Thymus (tissue), 11 donors: Measurements from ENCODE around the gene IL37. TPM values are rescaled to one million over a fixed set of nuclear protein-coding genes. Genes with fewer than 3 reads are reported as not detected.
"Not testable (repeated sequence)": the region's sequence is repeated elsewhere in the genome, so short reads cannot be mapped to it uniquely, and the experiment has no call there.

Experiments used
- DNase-seq, 9 donors: peaks; one replicate each; pipeline ENCODE4 v3.0.0-alpha.2; 2013; ENCODE audit warnings: low spot score in 9 of 9, low read depth in 6 of 9, missing footprints in 1 of 9
- H3K27ac ChIP-seq, 2 donors: one replicate each; pipeline ENCODE4 v1.5.1; 2013; ENCODE audit warnings: control low read depth in 1 of 2, low read depth in 1 of 2, low read length in 1 of 2, mild to moderate bottlenecking in 1 of 2, moderate library complexity in 1 of 2
- H3K27me3 ChIP-seq, 2 donors: one replicate each; pipeline ENCODE4 v1.5.1; 2013; ENCODE audit warnings: low read length in 1 of 2; ENCODE audit not compliant: control insufficient read depth in 2 of 2, insufficient read depth in 1 of 2
- H3K36me3 ChIP-seq, 2 donors: one replicate each; pipeline ENCODE4 v1.5.1; 2013; ENCODE audit warnings: low read length in 1 of 2, mild to moderate bottlenecking in 1 of 2, moderate library complexity in 1 of 2; ENCODE audit not compliant: control insufficient read depth in 2 of 2, insufficient read depth in 2 of 2
- H3K4me1 ChIP-seq, 2 donors: one replicate each; pipeline ENCODE4 v1.5.1; 2013; ENCODE audit warnings: low read length in 2 of 2; ENCODE audit not compliant: control insufficient read depth in 2 of 2, insufficient read depth in 2 of 2
- H3K4me3 ChIP-seq, 2 donors: one replicate each; pipeline ENCODE4 v1.5.1; 2013; ENCODE audit warnings: low read length in 2 of 2, control low read depth in 1 of 2, mild to moderate bottlenecking in 1 of 2
- H3K9me3 ChIP-seq, 2 donors: one replicate each; pipeline ENCODE4 v1.5.1; 2013; ENCODE audit warnings: low read length in 1 of 2, mild to moderate bottlenecking in 1 of 2; ENCODE audit not compliant: control insufficient read depth in 2 of 2, insufficient read depth in 1 of 2
- WGBS: extraction: QIAGEN DNeasy Blood & Tissue Kit; methylation state at CpG from one replicate; pipeline ENCODE4 v1.1.7; 2013; 5-methylcytosine and 5-hydroxymethylcytosine counted together
- polyA plus RNA-seq: library from polyadenylated mRNA; stranded (reverse); fragments of 200-250 nt; gene quantifications from one replicate; pipeline ENCODE4 v1.2.3, GENCODE V29; 2013
- total RNA-seq: library from RNA; stranded (reverse); fragments of 120-200 nt; gene quantifications from one replicate; pipeline ENCODE4 v1.2.4, GENCODE V29; 2013
- donor health status: healthy.

The IL37 gene
- total and polyA plus RNA-seq, 2 donors = 0.09 to 0.43 TPM

DNA sequence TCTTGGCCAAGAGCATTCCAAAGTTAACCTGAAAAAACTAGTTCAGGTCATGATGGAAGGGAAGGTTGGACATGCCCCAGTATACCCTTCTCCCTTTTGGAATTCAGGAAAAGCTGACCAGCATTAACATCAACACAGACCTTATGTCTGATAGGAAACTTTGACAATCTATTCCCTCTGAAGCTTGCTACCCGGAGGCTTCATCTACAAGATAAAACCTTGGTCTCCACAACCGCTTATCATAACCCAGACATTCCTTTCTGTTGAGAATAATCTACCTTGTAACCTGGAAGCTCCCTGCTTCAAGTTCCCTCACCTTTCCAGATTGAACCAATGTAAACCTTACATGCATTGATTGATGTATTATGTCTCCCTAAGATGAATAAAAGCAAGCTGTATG is 24.7 kb upstream of the IL37 start:
- no peak for DNase-seq
- Histone ChIP-seq H3K27ac (no peak overlapping the region), H3K27me3 (no peaks in the 10 kb centered on the region), H3K36me3 (no peaks in the 10 kb centered on the region), H3K4me1 (no peaks in the 10 kb centered on the region), H3K4me3 (no peak overlapping the region), H3K9me3 (no peaks in the 10 kb centered on the region)
- WGBS = 98% methylated on average over 2 of the region's 2 CpGs

DNA sequence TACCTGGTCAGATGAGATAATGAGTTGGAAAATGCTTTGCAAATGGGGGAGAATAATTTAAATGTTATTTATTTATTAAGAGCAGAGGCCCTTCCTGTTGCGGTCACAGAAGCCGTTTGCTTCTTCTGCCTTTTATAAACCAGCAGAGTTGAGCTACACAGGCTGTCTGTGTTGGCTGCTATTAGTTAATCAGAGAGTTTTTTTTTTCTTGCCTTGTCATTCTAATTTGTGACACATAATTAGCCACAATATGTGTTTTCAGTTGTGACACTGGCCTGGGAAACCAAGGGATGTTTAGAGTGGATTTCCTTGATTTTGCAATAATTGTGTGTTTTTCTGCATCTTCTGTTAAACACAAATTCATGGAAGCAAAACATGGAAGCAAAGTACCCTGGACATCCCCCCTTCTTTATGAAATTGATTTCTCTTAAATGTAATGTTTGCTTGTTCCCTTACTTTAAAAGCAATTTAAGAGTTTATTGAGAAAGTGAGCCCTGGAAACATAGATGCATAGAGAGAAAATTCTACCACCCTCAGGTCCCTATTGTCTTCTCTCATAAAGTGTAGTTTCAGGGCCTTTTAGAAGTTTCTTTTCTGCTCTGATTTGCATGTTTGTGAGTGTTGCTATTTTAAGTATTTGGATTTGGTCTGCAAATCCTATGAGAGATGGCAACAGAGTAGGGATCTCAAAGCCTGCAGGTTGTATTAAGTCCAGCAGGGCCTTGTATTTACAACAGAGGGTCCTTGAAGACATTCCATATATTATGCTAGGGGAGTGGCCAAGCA is 22.8 kb upstream of the IL37 start:
- no peak for DNase-seq
- 72% methylated on average over 2 of the region's 2 CpGs for WGBS

DNA sequence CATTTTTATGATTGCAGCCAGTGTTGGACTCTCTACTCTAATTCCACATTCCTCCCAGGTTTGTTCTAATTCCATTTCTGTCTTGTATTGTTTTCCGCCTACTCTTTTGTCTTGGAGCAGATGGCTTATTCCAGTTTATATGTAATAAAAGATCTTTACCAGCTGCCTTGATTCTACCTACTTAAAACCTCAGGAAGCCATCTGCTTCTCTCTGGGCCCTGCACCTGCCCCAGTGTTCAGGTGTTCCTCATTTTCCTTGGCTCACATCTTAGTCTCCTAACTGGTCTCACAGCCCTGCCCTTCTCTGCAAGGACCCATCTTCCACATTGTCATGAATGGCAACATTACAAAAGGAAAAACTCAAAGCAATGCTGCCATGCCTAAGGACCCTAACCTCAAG is 21.0 kb upstream of the IL37 start:
- Histone ChIP-seq H3K27ac (no peak overlapping the region), H3K4me1 (no peaks in the 10 kb centered on the region), H3K9me3 (no peaks in the 10 kb centered on the region), H3K36me3 (no peaks in the 10 kb centered on the region), H3K4me3 (no peak overlapping the region), H3K27me3 (no peaks in the 10 kb centered on the region)
- DNase-seq = no peak
- 96% methylated on average over 1 of the region's 1 CpG for WGBS

More for the DNA sequence above, 22.8 kb upstream of the IL37 start:
- Histone ChIP-seq H3K9me3 (no peaks in the 10 kb centered on the region), H3K27ac (no peak overlapping the region), H3K36me3 (no peaks in the 10 kb centered on the region), H3K27me3 (no peaks in the 10 kb centered on the region), H3K4me3 (no peak overlapping the region), H3K4me1 (no peaks in the 10 kb centered on the region)

- DNase-seq = peak in 1 of 9 donors; percentile 14
- Histone ChIP-seq H3K4me1 (no peaks in the 10 kb centered on the region), H3K4me3 (no peak overlapping the region), H3K27ac (peak overlapping the region in 1 of 2 donors; percentile 58), H3K9me3 (no peaks in the 10 kb centered on the region), H3K27me3 (no peaks in the 10 kb centered on the region), H3K36me3 (no peaks in the 10 kb centered on the region)
- WGBS = 86% methylated on average over 6 of the region's 6 CpGs
Observed at GRCh38 chr2:112891385-112891831, 19.6 kb upstream of the IL37 start.

GRCh38 chr2:112893752-112894151 is 17.2 kb upstream of the IL37 start:
- H3K4me1 ChIP-seq = no peaks in the 10 kb centered on the region
- H3K4me3 ChIP-seq = no peak overlapping the region
- no peak for DNase-seq
- 99% methylated on average over 2 of the region's 2 CpGs for WGBS
- H3K9me3 ChIP-seq = no peaks in the 10 kb centered on the region
- H3K36me3 ChIP-seq = no peaks in the 10 kb centered on the region
- no peak overlapping the region for H3K27ac ChIP-seq
- no peaks in the 10 kb centered on the region for H3K27me3 ChIP-seq

DNA sequence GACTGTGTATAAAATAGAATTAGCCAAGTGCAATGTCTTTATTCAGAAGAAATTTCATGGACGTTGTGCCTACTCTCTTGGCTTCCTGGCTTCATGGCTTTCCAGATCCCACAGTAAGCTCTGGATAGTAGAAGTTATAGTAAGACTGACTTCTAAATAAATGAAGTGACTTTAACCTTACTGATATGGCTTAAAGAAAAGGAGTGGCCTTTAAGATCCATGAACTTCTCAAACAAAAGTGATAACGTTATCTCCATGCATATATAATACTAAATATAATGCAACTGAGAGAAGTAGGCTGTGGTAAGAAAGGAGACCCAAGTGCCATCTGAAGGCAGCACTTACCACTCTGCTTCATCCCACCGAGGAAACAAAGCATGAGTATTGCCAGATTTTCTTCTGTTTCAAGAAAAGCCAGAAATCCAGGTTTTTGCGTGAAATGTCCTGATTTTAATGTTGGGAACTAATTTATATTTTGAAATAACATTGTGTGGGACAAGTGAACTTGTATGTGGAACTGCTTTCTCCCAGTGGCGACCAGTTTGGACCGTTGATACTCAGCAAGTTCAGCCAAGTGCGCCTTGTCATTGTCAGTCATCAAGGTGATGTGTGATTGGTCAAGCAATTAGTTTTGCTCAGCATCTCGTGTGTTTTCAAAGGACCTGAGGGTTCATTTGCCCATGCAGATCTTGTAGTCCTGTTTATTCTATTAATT is 13.9 kb upstream of the IL37 start:
- H3K27me3 ChIP-seq = no peaks in the 10 kb centered on the region
- no peaks in the 10 kb centered on the region for H3K36me3 ChIP-seq
- WGBS = 96% methylated on average over 8 of the region's 8 CpGs
- no peaks in the 10 kb centered on the region for H3K4me1 ChIP-seq
- H3K4me3 ChIP-seq = no peak overlapping the region
- DNase-seq = no peak
- no peaks in the 10 kb centered on the region for H3K9me3 ChIP-seq
- H3K27ac ChIP-seq = no peak overlapping the region

DNA sequence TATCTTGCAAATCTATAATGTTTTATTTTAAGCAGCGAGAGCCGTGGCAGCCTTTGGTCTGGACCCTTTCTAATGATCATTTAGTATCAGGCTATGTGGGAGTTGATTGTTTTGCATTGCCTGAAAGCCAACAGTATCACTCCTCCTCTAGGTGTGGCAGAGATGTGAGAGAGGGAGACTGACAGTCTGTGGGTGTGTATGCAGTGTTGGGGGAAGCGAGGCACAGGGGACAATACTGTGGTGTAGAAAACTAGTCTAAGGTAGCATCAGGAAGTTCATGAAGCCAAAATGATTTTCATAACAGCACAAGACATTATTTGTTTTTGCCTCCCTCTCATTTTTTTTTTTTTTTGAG is 13.4 kb upstream of the IL37 start:
- no peaks in the 10 kb centered on the region for H3K9me3 ChIP-seq
- no peak overlapping the region for H3K27ac ChIP-seq
- no peaks in the 10 kb centered on the region for H3K27me3 ChIP-seq
- no peak overlapping the region for H3K4me3 ChIP-seq
- no peaks in the 10 kb centered on the region for H3K4me1 ChIP-seq
- 99% methylated on average over 3 of the region's 3 CpGs for WGBS
- no peaks in the 10 kb centered on the region for H3K36me3 ChIP-seq
- no peak for DNase-seq

- DNase-seq, H3K36me3 ChIP-seq, H3K9me3 ChIP-seq, H3K4me3 ChIP-seq, H3K27ac ChIP-seq, H3K27me3 ChIP-seq, H3K4me1 ChIP-seq: not testable (repeated sequence)
- 98% methylated on average over 3 of the region's 3 CpGs for WGBS
Observed at GRCh38 chr2:112901431-112902065, 9.4 kb upstream of the IL37 start.

DNA sequence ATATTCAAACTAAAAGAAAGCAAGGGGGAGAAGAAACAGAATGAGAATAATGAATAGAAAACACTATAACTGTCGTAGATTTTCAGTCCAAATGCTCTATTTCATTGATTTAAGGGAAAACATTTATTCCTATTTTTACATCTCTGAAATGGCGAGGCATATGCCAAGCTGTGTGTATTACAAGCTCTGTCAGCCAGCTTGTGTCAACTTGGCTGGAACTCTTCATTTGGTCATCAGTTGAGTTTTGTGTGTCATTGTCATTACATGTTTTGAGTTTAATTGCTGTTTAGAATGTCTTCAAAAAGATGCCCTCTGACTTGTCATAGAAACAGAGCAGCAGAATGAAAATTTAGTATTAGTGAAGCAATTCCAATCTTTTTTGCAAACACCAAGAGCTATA is 8.1 kb upstream of the IL37 start:
- no peak overlapping the region for H3K27ac ChIP-seq
- no peak for DNase-seq
- H3K4me1 ChIP-seq = no peaks in the 10 kb centered on the region
- H3K4me3 ChIP-seq = no peak overlapping the region
- WGBS = 98% methylated on average over 2 of the region's 2 CpGs
- H3K9me3 ChIP-seq = no peaks in the 10 kb centered on the region
- no peaks in the 10 kb centered on the region for H3K36me3 ChIP-seq
- no peaks in the 10 kb centered on the region for H3K27me3 ChIP-seq
